C4-2B (cell line): ENCODE measurements around the gene ISY1.

Source experiments
- ZFX ChIP-seq: fragments of 450-650 bp; IDR thresholded peaks from 2 replicates; pipeline ENCODE4 v1.6.1; 2017
- TF ChIP-seq, protein P1 (sequence below): fragments of 450-650 bp; conservative IDR thresholded peaks from 2 replicates; pipeline ENCODE4 v1.5.1; 2017; ENCODE audit warnings: mild to moderate bottlenecking

DNA sequence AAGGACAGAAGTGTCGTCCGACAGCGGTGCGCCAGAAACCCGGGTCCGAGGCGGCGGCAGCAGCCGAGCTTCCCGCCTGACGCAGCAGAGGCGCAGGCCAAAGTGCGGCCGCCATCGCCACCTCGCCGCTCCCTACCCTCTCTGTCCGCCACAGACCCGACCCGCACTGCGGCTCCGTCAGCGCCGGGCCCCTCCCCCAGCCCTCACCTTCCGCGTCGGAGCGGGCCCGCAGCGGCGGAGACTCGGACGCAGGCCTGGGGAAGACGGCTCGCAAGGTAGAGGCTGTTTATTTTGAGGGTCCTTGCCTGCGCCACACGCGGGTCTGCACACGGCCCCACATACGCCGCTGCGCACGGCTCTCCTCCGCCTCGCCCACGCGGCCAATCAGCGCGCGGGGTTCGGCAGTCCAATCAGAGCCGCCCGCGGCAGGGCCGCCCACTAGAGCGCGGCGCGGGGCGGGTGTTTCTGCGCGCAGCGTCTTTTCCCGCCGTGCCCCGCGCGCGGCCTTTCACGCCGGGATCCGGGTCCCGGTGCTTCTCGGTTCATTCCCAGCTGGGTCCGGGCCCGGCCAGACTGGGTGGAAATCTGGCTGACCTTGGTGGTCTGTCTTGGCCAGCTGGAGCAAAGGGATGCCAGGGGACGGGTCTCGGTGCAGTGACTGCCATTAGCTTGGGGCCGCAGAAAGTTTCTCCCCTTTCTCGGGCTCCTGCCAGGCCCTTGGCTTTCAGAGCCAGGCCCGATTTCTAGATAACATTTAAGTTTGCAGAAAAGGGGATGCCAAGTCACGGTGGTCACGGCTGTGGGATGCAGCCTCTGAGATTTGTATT, 22.9 kb upstream of the ISY1 start, which contains the start of gene CNBP:
- TF ChIP-seq, protein P1, sequence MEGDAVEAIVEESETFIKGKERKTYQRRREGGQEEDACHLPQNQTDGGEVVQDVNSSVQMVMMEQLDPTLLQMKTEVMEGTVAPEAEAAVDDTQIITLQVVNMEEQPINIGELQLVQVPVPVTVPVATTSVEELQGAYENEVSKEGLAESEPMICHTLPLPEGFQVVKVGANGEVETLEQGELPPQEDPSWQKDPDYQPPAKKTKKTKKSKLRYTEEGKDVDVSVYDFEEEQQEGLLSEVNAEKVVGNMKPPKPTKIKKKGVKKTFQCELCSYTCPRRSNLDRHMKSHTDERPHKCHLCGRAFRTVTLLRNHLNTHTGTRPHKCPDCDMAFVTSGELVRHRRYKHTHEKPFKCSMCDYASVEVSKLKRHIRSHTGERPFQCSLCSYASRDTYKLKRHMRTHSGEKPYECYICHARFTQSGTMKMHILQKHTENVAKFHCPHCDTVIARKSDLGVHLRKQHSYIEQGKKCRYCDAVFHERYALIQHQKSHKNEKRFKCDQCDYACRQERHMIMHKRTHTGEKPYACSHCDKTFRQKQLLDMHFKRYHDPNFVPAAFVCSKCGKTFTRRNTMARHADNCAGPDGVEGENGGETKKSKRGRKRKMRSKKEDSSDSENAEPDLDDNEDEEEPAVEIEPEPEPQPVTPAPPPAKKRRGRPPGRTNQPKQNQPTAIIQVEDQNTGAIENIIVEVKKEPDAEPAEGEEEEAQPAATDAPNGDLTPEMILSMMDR, result no peak
- TF ChIP-seq ZFX, result peak; percentile 95
